Measurements from ENCODE around the gene RPL22.

DNA sequence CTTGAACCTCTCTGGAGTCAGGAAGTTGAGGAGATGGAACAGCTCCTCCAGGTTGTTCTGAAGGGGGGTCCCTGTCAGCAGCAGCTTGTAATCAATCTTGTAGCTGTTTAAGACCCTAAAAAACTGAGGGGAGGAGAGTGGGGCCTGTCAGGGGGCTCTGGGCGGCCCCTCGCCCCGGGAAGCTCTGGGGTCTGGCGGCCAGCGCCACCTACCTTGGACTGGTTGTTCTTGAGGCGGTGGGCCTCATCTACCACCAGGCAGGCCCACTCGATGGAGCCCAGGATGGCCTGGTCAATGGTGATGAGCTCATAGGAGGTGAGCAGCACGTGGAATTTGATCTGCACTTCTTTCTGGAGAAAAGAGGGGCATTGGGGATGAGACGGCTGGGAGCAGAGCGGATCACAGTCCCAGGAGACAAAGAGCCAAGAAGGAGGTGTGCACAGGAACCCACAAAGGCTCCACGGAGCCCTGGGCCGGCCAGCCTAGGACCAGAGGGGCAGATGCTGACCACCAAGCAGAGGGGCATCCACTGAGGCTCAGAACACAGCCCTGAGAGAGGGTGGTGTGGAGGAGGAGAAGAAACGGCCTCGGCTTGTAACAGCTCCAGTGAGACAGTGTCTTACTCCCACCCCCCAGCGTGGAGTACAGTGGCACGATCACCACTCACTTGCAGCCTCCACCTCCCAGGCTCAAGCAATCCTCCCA lies 62.7 kb downstream of the RPL22 start:
- TF ChIP-seq CTCF (IDR thresholded peaks at IDR 0.05; ENCODE audit: control extremely low read depth in 1 of 3, insufficient read depth in 1 of 3, low read depth in 1 of 3, low read length in 3 of 3) (no peak), PHF8 (conservative IDR thresholded peaks at IDR 0.05; ENCODE audit: low read depth, low read length) (no peak), HDAC2 (IDR thresholded peaks at IDR 0.05; ENCODE audit: borderline replicate concordance in 1 of 2, low read depth in 2 of 2, low read length in 2 of 2) (no peak)
